Lower lobe of right lung (tissue), 2 donors: ENCODE results near the gene P2RX7. TPM values are rescaled to one million over a fixed set of nuclear protein-coding genes. Genes with fewer than 3 reads are reported as not detected.
A peak's percentile ranks its signal among the peaks of the same experiment; 100 is the strongest.
"Not testable (repeated sequence)": the region's sequence is repeated elsewhere in the genome, so short reads cannot be mapped to it uniquely, and the experiment has no call there.

Experiments
- ATAC-seq, 2 donors: fragments of 200-7000 bp; cut with Tn5 transposase; one replicate each; pipeline ENCODE4 v1.9.1; 2020 to 2022; ENCODE audit warnings: mild to moderate bottlenecking in 2 of 2, moderate library complexity in 2 of 2
- DNase-seq: peaks from one replicate; pipeline ENCODE4 v3.0.0-alpha.2; 2020
- H3K27ac ChIP-seq: fragments of 200-600 bp; one replicate; pipeline ENCODE4 v1.8.0; 2022
- H3K27me3 ChIP-seq: fragments of 200-600 bp; one replicate; pipeline ENCODE4 v1.8.0; 2022; ENCODE audit warnings: low read depth
- H3K36me3 ChIP-seq: fragments of 200-600 bp; one replicate; pipeline ENCODE4 v1.8.0; 2022; ENCODE audit warnings: mild to moderate bottlenecking
- H3K4me1 ChIP-seq: fragments of 200-600 bp; one replicate; pipeline ENCODE4 v1.8.0; 2022
- H3K4me3 ChIP-seq: fragments of 200-600 bp; one replicate; pipeline ENCODE4 v1.8.0; 2022; ENCODE audit warnings: mild to moderate bottlenecking
- H3K9me3 ChIP-seq: fragments of 200-600 bp; one replicate; pipeline ENCODE4 v1.8.0; 2022
- CTCF ChIP-seq: fragments of 200-600 bp; IDR thresholded peaks from one replicate; pipeline ENCODE4 v1.8.0; 2022; ENCODE audit warnings: antibody characterized with exemption, mild to moderate bottlenecking
- intact Hi-C: fragments of 100-400 bp; cut with DNase I; formaldehyde crosslinking; loops from one replicate; pipeline ENCODE4 v1.11.0; 2022
- total RNA-seq: library from RNA; stranded (reverse); fragmentation: NEBNext Ultra II Directional; extraction: Animal tissue kit (Norgen Biotek cat#: 25700); gene quantifications from one replicate; pipeline ENCODE4 v1.2.1, GENCODE V29; 2021
- donor health status: DM: no; HTN: yes; CAD: no; lungs with severe emphysema.

P2RX7 gene
- total RNA-seq, 1 donor from 2014 or later, result 20.5 TPM

GRCh38 chr12:121156365-121156764 is 23.7 kb downstream of the P2RX7 start:
- no peak for ATAC-seq
- no peak for TF ChIP-seq CTCF
- no peaks in the 10 kb centered on the region for H3K27me3 ChIP-seq
- peaks cover 6% of the 10 kb centered on the region for H3K9me3 ChIP-seq
- no peak overlapping the region for H3K4me3 ChIP-seq
- DNase-seq, result no peak
- H3K36me3 ChIP-seq, result peaks cover 20% of the 10 kb centered on the region
- intact Hi-C loops, result no loop called here
- no peaks in the 10 kb centered on the region for H3K4me1 ChIP-seq
- no peak overlapping the region for H3K27ac ChIP-seq

- no peak for TF ChIP-seq CTCF
- Histone ChIP-seq H3K4me1 (no peaks in the 10 kb centered on the region), H3K9me3 (peaks cover 6% of the 10 kb centered on the region), H3K27me3 (no peaks in the 10 kb centered on the region), H3K4me3 (no peak overlapping the region), H3K36me3 (peaks cover 33% of the 10 kb centered on the region), H3K27ac (no peak overlapping the region)
- DNase-seq (no peak), ATAC-seq (no peak)
- intact Hi-C loops, result no loop called here
Measured at GRCh38 chr12:121158085-121158484, 25.4 kb downstream of the P2RX7 start.

- not testable (repeated sequence) for ATAC-seq
Measured at GRCh38 chr12:121158728-121159351, 26.2 kb downstream of the P2RX7 start.

GRCh38 chr12:121159467-121160307 is 27.0 kb downstream of the P2RX7 start:
- Histone ChIP-seq H3K36me3 (peaks cover 33% of the 10 kb centered on the region), H3K9me3 (peaks cover 6% of the 10 kb centered on the region), H3K27me3 (no peaks in the 10 kb centered on the region), H3K4me1 (no peaks in the 10 kb centered on the region), H3K4me3 (no peak overlapping the region), H3K27ac (no peak overlapping the region)
- ATAC-seq (peak; percentile 32 to 67), DNase-seq (no peak)
- TF ChIP-seq CTCF, result no peak
- intact Hi-C loops, result no loop called here

More at GRCh38 chr12:121158728-121159351, 26.2 kb downstream of the P2RX7 start:
- H3K4me3 ChIP-seq, intact Hi-C loops, H3K9me3 ChIP-seq, DNase-seq, H3K4me1 ChIP-seq, H3K27me3 ChIP-seq, H3K27ac ChIP-seq: not testable (repeated sequence)
- H3K36me3 ChIP-seq, result peaks cover 33% of the 10 kb centered on the region

- intact Hi-C loops, result no loop called here
- no peak for ATAC-seq
- Histone ChIP-seq H3K4me1 (no peaks in the 10 kb centered on the region), H3K27me3 (no peaks in the 10 kb centered on the region), H3K9me3 (peaks cover 6% of the 10 kb centered on the region), H3K27ac (no peak overlapping the region), H3K4me3 (no peak overlapping the region), H3K36me3 (peaks cover 35% of the 10 kb centered on the region)
- TF ChIP-seq CTCF, result no peak
- no peak for DNase-seq
Measured at GRCh38 chr12:121162384-121162783, 29.7 kb downstream of the P2RX7 start.

- Histone ChIP-seq H3K9me3 (peaks cover 4% of the 10 kb centered on the region), H3K4me3 (no peak overlapping the region), H3K27me3 (no peaks in the 10 kb centered on the region), H3K36me3 (peaks cover 40% of the 10 kb centered on the region), H3K4me1 (no peaks in the 10 kb centered on the region), H3K27ac (no peak overlapping the region)
- ATAC-seq (no peak), DNase-seq (no peak)
- TF ChIP-seq CTCF, result no peak
- intact Hi-C loops, result no loop called here
Measured at GRCh38 chr12:121162985-121163384, 30.3 kb downstream of the P2RX7 start.

GRCh38 chr12:121164839-121165238 is 32.2 kb downstream of the P2RX7 start:
- intact Hi-C loops, H3K27me3 ChIP-seq, H3K27ac ChIP-seq, H3K4me3 ChIP-seq, ATAC-seq, H3K9me3 ChIP-seq, DNase-seq, H3K4me1 ChIP-seq: not testable (repeated sequence)
- peaks cover 56% of the 10 kb centered on the region for H3K36me3 ChIP-seq
